ENCODE results near the gene NKTR.

The NKTR gene

DNA sequence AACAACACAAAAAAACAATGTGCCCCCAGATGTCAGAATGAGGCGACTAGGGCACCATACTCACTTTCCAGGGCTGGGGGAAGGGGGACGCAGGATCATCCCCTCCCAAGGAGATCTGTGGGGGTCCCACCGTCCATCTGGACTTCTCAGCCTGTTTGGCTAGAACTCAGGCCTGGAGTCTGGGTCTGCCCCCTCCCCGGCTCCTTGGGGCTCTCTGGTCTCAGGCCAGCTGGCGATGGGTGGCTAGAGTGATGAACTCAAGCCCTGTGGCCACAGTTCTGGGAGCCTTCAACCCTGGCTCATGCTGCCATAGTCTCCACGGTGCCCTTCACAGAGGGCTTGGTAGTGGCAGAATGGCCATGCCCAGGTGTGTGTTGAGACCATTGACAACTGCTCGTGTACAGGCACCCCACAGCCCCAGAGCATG, 66.6 kb downstream of the NKTR start:
- ChIA-PET CTCF (interaction anchor here (2.1 kb wide), 1 partner anchor 12 kb away, joined by 9 read pairs; the partner anchor contains the start of gene ZBTB47), POLR2A (interaction anchor here (0.7 kb wide), 1 partner anchor 15 kb away, joined by 3 read pairs; no protein-coding TSS in a partner anchor)
- TF ChIP-seq, protein P1, sequence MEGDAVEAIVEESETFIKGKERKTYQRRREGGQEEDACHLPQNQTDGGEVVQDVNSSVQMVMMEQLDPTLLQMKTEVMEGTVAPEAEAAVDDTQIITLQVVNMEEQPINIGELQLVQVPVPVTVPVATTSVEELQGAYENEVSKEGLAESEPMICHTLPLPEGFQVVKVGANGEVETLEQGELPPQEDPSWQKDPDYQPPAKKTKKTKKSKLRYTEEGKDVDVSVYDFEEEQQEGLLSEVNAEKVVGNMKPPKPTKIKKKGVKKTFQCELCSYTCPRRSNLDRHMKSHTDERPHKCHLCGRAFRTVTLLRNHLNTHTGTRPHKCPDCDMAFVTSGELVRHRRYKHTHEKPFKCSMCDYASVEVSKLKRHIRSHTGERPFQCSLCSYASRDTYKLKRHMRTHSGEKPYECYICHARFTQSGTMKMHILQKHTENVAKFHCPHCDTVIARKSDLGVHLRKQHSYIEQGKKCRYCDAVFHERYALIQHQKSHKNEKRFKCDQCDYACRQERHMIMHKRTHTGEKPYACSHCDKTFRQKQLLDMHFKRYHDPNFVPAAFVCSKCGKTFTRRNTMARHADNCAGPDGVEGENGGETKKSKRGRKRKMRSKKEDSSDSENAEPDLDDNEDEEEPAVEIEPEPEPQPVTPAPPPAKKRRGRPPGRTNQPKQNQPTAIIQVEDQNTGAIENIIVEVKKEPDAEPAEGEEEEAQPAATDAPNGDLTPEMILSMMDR (IDR thresholded peaks at IDR 0.05; ENCODE audit: insufficient read depth, low read length, missing control alignments), result no peak
- DNase-seq (ENCODE audit: low read depth, low spot score), result no peak
- H3K4me3 ChIP-seq (ENCODE audit: low read depth, low read length), result no peak overlapping the region

DNA sequence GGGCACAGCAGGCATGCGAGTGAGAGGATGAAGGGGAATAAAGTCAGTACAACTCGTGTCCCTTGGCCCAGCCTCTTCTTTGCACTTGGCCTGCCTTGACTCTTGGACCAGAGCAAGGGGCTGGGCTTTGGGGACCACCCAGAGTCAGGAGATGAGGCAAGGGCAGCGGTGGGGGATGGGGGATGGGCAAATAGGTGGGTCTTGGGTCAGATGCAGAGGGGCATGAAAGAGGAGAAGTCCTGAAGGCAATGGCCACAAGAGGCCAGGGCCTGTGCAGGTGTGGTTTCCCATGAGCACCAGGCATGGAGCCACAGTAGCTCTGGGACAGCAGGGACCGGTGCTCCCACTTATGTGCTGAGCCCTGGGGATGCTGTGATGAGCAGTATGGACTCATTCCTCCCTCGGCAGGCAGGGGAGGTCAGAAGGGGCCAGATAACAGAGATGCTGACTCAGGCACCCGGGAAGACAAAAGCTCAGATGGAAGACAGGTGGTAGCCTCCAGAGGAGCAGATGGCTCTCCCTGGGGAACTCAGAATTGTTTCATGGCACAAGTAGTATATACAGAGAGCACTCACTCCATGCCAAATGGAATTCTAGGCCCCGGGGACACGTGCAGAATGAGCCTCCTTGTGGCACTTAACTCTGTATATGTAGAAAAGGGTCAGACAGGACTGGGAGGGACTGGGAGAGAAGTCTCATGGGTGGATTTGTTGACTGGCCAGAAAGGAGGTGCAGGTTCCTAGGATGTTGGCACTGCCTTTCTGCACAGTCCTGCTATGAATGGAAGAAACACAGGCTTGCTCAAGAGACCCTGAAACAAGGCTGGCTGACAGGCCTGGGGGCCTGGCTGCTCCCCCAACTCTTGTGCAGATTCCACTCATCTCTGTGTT, 67.3 kb downstream of the NKTR start:
- DNase-seq (ENCODE audit: low read depth, low spot score), result no peak
- TF ChIP-seq, protein P1 (IDR thresholded peaks at IDR 0.05; ENCODE audit: insufficient read depth, low read length, missing control alignments), result no peak
- POLR2A ChIA-PET, result interaction anchor here (0.7 kb wide), 1 partner anchor 16 kb away, joined by 3 read pairs; no protein-coding TSS in a partner anchor
- CTCF ChIA-PET, result no interaction called here
- H3K4me3 ChIP-seq (ENCODE audit: low read depth, low read length), result no peak overlapping the region

DNA sequence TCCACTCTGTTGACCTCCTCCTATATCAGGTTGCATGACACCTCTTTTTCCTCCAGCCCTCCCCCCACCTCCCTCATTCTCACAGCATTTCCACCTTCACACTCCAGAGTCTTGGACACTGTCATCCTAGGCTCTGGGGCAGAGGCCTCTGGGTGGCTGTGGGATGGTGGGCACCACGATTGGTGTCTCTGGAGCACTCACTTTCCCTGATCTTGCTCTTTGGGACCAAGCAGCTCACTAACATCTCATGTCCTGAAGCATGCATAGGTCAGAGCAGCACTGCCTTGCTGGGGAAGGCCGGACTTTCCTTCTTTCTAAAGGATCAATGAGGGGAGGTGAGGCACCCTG, 67.9 kb downstream of the NKTR start:
- CTCF ChIA-PET, result no interaction called here
- H3K4me3 ChIP-seq (ENCODE audit: low read depth, low read length), result no peak overlapping the region
- DNase-seq (ENCODE audit: low read depth, low spot score), result no peak
- TF ChIP-seq, protein P1 (IDR thresholded peaks at IDR 0.05; ENCODE audit: insufficient read depth, low read length, missing control alignments), result no peak
- POLR2A ChIA-PET, result no interaction called here

DNA sequence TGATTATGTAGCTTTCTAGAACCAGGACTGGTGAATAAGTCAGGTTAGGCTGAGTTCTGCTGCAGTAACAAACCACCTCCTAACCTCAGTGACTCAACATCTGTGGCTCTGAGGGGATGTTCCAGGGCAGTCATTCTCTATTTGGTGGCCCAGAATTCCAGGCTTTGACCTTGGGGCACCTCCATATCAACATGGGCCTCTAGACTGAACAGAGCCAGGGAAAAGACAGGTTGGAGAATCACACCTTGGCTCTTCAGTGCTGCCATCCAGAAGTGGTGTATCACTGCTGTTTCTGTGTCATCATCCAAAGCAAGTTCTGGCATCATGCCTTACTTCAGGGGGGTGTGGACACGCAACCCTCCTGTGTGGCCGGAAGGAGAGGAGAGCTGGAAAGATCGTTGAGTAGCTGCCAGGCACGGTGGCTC, 68.3 kb downstream of the NKTR start:
- ChIA-PET POLR2A (interaction anchor here (1.3 kb wide), 1 partner anchor 20 kb away, joined by 3 read pairs; no protein-coding TSS in a partner anchor), CTCF (no interaction called here)
- TF ChIP-seq, protein P1 (IDR thresholded peaks at IDR 0.05; ENCODE audit: insufficient read depth, low read length, missing control alignments), result no peak

DNA sequence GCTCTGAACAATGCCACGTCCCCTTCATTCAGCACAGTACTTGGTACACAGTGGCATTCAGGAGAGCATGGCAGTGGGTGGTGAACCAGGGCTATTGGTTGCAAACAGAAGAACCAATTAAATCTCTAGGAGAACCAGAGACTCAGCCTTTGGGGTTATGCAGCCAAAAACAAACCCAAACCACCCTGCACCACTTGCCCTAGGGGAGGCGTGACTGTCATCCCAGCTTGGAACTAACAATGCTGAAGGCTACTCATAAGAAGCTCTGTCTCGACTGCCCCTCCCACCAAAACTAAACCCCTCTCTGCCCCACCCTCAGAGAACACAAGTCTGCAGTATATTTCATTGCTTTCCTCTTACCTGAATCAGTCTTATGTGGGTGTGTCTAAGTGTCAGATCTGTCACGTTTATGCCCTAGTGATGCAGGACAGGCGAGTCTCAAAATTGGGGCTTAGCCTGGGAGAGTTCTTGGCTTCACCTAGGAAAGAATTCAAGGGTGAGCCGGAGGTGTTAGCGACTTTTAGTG, 69.6 kb downstream of the NKTR start:
- no peak overlapping the region for H3K4me3 ChIP-seq (ENCODE audit: low read depth, low read length)
- ChIA-PET POLR2A (interaction anchor here (1.2 to 1.3 kb wide), 2 partner anchors 16 to 22 kb away, joined by 3 read pairs; partner anchors contain the start of gene ZBTB47), CTCF (interaction anchor here (1.7 kb wide), 1 partner anchor 75 kb away, joined by 11 read pairs; no protein-coding TSS in a partner anchor)
- TF ChIP-seq, protein P1 (IDR thresholded peaks at IDR 0.05; ENCODE audit: insufficient read depth, low read length, missing control alignments), result no peak
- no peak for DNase-seq (ENCODE audit: low read depth, low spot score)

More for the DNA sequence above, 68.3 kb downstream of the NKTR start:
- no peak for DNase-seq (ENCODE audit: low read depth, low spot score)
- no peak overlapping the region for H3K4me3 ChIP-seq (ENCODE audit: low read depth, low read length)

DNA sequence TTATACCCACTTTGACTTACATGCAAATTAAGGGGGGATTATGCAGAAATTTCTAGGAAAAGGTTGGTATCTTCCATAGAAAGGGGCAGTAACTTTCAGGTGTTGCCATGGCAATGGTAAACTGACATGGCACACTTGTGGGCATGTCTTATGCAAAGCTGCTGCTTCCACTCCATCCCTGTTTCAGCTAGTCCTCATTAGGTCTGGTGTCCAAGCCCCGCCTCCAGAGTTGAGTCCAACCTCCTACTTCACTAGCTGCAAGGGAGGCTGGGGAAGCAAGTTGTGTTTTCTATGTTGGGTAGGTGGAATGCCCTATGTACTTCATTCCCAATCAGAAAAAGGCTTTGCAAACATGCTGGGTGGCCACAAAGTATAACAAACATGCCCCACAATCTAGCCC, 70.2 kb downstream of the NKTR start:
- TF ChIP-seq, protein P1 (IDR thresholded peaks at IDR 0.05; ENCODE audit: insufficient read depth, low read length, missing control alignments), result no peak
- CTCF ChIA-PET, result interaction anchor here (1.7 kb wide), 1 partner anchor 74 kb away, joined by 11 read pairs; no protein-coding TSS in a partner anchor
- POLR2A ChIA-PET, result no interaction called here
- DNase-seq (ENCODE audit: low read depth, low spot score), result no peak
- no peak overlapping the region for H3K4me3 ChIP-seq (ENCODE audit: low read depth, low read length)

Measured in AG04449 (cell line).